ENCODE results near the gene WTIP. TPM values are rescaled to one million over a fixed set of nuclear protein-coding genes. Genes with fewer than 3 reads are reported as not detected.
"Not testable (repeated sequence)": the region's sequence is repeated elsewhere in the genome, so short reads cannot be mapped to it uniquely, and the experiment has no call there.

The WTIP gene
- total RNA-seq, 1 donor from 2014 or later, result 51.5 TPM

- no peak for DNase-seq (ENCODE audit: low spot score)
These were observed 22.1 kb downstream of the WTIP start for GRCh38 chr19:34503531-34504272.

- DNase-seq (ENCODE audit: low spot score), result no peak
These were observed 22.8 kb downstream of the WTIP start for GRCh38 chr19:34504273-34504808.

- DNase-seq (ENCODE audit: low spot score), result no peak
These were observed 23.3 kb downstream of the WTIP start for GRCh38 chr19:34504809-34505291.

- DNase-seq (ENCODE audit: low spot score), result no peak
These were observed 23.9 kb downstream of the WTIP start for GRCh38 chr19:34505321-34506025.

GRCh38 chr19:34506026-34506370 is 24.4 kb downstream of the WTIP start:
- no peak for DNase-seq (ENCODE audit: low spot score)

- DNase-seq (ENCODE audit: low spot score), result no peak
These were observed 26.0 kb downstream of the WTIP start for GRCh38 chr19:34507414-34508067.

- no peak for DNase-seq (ENCODE audit: low spot score)
These were observed 27.0 kb downstream of the WTIP start for GRCh38 chr19:34508540-34508939.

GRCh38 chr19:34510904-34511303 is 29.3 kb downstream of the WTIP start:
- DNase-seq (ENCODE audit: low spot score), result not testable (repeated sequence)

GRCh38 chr19:34512254-34512822 is 30.8 kb downstream of the WTIP start:
- no peak for DNase-seq (ENCODE audit: low spot score)

GRCh38 chr19:34513767-34514166 is 32.2 kb downstream of the WTIP start:
- DNase-seq (ENCODE audit: low spot score), result no peak

- DNase-seq (ENCODE audit: low spot score), result no peak
These were observed 38.0 kb downstream of the WTIP start for GRCh38 chr19:34519602-34520001.

- no peak for DNase-seq (ENCODE audit: low spot score)
These were observed 41.9 kb downstream of the WTIP start for GRCh38 chr19:34523408-34523807.

GRCh38 chr19:34525001-34525400 is 43.4 kb downstream of the WTIP start:
- no peak for DNase-seq (ENCODE audit: low spot score)

GRCh38 chr19:34534206-34534605 is 52.6 kb downstream of the WTIP start:
- no peak for DNase-seq (ENCODE audit: low spot score)

- no peak for DNase-seq (ENCODE audit: low spot score)
These were observed 57.8 kb downstream of the WTIP start for GRCh38 chr19:34539396-34539795.

- DNase-seq (ENCODE audit: low spot score), result no peak
These were observed 59.4 kb downstream of the WTIP start for GRCh38 chr19:34540811-34541557.

- no peak for DNase-seq (ENCODE audit: low spot score)
These were observed 68.3 kb downstream of the WTIP start for GRCh38 chr19:34549833-34550232.

GRCh38 chr19:34555447-34555846 is 73.9 kb downstream of the WTIP start:
- no peak for DNase-seq (ENCODE audit: low spot score)

GRCh38 chr19:34556488-34556887 is 74.9 kb downstream of the WTIP start:
- no peak for DNase-seq (ENCODE audit: low spot score)

- DNase-seq (ENCODE audit: low spot score), result no peak
These were observed 77.5 kb downstream of the WTIP start for GRCh38 chr19:34559045-34559444.

- no peak for DNase-seq (ENCODE audit: low spot score)
These were observed 78.7 kb downstream of the WTIP start for GRCh38 chr19:34560229-34560628.
